ENCODE measurements around the gene IGF2.

IGF2 gene

DNA sequence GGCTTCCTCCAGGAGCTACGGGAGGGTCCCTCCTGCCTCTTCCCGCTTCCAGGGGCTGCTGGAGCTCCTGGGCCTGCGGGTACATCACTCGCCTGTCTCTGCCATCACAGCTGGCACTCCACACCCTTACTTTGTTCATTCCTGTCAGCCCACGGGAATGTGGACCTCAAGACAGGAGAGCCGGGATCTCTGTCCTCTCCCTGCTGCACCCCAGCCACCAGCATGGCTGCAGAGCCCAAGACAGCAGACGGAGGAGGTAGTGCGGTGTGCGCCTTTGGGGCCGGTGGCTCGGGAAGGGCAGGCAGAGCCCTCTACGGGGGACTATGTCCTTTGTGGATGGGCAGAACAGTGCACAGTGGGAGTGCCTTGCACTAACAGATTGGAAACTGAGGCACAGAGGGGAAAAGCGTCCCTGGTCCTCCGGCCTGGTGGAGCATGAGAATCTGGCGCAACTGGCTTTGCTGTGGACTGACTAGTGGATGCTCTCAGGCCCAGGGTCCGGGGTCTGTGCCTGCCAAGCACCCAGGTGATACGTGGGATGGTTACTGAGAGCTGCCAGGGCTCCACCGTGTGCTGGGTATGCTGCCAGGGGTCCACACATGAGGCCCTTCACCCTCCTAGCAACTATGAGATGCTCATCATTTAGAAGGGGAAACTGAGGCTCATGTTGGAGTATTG is 47.3 kb downstream of the IGF2 start:
- DNase-seq (ENCODE audit: low read depth): no peak

DNA sequence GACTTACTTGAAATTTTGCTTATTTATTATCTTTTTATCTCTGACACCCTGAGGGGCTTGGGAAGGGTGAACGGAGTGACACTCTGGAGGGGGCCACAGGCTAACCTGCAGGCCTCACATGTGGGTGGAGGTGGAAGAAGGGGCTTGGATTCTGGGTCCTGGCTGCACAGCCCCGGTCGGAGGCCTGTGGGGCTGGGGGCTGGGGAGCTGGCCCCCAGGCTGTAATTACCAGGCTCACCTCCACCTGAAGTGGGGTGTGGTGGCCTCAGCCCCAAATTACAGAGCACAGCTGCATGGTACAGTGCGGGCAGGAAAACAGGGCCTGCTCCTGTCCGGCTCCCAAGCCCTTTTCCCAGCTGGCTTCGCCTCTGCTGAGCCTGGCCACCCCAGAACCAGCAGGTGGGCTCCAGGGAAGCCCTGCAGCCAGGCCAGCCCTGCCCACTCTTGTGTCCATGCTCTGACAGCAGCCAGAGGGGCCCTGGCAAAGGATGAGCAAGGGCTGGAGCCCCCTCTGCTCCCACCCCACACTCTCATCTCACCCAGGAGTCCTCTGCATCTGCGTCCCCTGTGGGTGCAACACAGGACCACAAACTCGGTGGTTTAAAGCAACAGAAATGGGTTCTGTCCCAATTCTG is 48.0 kb downstream of the IGF2 start:
- no peak for DNase-seq (ENCODE audit: low read depth)

DNA sequence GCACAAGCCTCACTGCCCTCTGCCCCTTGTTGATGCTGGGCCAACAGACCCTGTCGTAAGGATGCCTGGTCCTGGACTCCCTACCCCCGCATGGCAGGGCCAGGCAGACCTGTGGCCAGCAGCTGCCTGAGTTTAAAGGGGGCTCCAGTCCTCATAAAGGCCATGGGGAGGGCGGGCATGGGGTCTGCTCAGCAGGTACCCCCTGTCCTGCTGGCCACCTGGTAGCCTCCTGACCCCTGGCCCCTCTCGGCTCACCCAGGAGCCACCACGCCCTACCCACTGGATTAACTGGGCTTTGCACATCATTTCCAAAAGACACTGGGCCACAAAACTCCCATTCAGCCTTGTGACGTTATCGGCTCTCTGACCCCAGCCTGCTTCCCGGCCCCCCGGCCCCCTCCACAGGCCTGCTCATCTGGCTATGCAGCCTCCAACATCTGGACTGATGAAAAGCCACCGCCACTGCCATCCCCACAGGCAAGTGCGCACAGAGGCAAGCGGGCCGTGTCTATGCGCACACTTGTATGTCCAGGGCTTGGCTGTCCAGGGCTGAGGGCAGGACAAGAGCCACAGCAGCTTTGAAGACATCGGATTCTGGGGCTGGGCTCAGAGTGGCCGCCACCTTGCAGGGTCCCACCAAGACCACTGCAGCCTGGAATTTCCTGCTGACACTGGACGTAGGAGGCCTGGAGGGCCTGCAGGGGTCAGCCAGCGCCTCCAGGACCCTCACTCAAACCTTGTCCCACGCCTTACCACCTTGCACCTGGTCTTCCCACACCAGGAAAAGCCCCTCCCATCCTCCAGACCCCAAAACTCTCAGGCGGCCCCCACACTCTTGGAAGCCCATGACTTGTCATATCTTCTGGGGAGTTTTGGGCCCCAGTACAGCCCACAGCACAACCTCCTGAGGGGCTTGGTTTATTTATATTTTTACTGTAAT is 48.7 kb downstream of the IGF2 start:
- DNase-seq (ENCODE audit: low read depth): no peak

DNA sequence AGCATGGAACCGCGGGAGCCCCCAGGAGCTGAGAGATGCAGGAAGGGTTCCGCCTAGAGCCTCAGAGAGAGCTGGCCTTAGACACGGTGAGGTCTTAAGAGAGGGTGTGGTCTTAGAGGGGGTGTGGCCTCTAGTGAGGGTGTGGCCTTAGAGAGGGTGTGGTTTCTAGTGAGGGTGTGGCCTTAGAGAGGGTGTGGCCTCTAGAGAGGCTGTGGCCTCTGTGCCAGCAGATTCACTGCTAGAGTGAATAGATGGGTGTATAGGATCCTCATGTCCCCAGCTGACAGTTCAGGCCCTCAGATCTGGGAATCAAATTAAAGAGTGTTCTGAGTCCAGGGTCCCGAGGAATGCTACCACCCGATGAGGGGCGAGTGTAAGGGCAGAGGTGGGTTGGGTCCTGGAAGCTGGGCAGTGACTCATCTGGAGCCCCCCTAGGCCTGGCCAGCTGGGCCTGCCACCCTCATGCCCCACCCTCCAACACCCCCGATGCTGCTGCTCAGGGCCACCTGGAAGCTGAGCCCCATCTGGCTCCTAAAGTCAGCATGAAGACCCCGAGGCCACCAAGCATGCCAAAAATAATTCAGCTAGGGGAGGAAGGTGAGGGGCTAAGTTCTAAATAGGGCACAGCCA is 49.5 kb downstream of the IGF2 start:
- DNase-seq (ENCODE audit: low read depth): peak; percentile 60

DNA sequence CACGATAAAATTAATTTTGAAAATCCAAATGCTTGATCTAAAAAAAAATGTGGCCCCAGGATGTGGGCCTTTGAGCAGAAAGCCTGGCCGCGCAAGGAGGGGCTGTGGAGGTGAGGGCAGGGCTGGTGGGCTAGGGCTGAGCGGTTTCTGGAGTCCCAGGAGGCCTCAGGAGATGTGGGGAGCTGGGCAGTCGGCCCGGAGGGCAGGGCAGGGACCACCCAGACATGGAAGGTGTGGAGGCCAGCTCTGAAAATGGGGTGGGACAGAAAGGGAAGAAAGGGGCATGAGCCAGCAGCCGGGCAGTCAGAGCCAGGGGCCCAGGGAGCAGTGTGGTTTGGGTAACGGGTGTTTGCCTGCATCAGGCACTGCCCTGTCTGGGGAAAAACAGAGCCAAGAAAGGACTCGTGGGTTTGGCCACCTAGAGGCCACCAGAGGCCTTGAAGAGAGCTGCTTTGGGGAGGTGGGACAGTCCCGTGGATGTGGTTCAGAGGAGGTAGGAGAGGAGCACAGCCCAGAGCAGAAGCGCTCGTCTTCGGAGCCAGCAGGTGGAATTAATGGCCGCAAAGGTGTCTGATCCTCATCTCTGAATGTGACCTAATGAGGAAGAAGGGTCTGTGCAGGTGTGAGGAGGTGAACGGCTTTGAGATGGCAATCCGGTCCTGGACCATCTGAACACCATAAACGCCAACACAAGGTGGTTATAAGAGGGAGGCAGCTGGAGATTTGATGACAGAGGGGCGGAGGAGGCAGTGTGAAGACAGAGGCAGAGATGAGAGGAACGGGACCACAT is 50.2 kb downstream of the IGF2 start:
- DNase-seq (ENCODE audit: low read depth): no peak

DNA sequence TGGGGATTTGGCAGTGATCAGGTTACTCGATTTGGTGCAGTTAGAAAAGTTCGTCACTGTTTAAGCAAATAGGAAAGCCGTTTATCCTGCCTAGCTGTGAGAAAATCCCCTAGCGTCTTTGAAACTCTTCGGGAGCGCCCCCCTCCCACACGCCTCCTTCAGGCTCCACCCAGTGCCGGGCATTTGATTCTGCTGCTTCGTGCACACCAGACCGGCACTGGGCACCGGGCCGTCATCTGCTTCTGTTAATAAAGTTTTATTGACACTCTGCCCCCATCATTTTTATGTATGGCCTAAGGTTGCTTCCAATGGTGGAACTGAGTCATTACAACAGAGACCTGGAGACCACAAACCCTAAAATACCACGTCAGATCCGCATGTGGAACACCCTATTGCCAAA is 50.9 kb downstream of the IGF2 start:
- no peak for DNase-seq (ENCODE audit: low read depth)

DNA sequence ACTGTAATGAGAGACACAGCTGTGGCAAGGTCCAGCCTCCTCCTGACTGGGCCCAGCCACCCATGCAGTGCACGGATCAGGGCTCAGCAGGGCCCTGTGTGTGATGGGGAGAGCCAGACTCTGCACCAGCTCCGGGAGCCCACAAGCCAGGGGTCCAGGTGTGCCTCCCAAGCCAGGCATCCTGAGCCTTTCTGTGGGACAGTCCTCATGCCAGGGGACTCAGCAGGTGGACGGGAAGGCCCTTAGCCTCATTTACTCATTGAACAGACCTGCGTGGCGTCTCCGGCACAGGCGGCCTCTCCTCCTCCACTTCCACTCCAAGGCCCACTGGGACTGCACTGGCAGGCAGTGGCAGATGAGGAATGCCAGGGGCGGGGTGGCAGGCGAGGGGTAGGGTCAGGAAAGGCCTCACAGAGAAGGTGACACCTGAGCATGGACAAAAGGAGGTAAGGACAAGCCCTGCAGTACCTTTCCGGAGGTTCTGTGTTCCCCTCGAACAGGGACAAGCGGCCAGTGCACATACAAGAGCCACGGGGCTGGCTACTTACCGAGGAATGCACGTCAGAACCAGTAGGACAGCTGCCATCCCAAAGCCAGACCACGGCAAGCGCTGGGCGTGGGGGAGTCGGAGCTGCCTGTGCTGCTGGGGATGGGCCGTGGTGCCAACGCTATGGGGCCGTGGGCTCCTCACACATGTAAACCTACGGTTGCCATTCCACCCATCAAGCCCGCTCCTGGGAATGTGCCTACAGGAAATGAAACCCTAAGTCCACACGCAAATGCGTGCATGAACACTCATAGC is 52.7 kb downstream of the IGF2 start:
- no peak for DNase-seq (ENCODE audit: low read depth)

DNA sequence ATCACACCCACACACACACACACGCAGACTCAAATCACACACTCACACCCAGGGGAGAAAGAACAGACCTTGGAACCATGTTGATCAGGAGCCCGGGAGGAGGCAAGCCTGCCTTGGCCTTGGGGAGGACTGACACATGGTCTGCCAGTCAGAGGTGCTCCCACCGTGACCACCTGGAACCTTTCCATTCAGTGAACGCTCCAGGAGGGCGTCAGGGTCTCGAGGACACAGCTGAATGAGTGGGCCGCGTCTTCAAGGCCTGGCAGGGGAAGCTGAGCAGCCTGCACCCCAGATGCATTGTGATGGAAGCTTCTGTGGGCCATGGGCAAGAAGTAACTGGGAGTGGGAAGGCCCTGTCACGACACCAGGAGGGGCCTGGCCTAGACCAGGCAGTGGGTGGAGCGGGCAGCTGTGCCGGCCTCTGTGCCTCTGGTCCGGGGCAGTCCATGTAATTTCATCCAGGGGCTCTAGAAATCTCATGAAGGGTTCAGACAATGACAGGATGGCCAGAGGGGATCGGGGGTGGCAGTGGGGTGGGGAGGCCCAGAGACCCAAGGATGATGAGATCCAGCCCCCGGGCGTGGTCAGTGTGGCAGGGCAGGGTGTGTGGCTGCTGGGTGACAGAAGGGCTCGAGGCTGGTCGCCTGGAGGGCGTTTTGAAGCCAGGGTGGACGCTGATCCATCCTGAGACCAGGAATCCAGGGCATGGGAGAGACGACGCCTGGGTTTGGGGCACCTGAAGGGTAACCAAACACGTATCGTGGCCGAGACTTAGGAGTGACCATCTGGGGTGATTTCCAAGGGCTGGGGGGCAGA is 53.7 kb downstream of the IGF2 start:
- DNase-seq (ENCODE audit: low read depth): no peak

DNA sequence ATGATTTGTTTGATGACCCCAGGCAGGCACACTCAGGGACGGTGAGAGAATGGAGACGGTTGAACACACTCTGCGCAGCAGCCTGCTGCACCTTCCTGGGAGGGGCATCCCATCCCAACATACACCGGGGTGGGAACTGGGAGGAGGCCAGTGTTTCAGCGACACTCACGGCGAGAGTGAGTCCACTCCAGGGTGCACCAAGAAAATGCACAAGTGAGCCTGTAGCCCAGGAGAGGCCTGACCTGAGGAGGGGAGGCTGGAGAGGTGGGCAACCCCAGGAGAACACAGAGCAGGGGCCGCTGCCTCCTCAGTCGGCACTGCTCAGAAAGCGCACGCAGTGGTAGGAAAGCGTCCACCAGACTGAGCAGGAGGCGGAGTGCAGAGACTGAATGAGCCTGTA is 54.5 kb downstream of the IGF2 start:
- no peak for DNase-seq (ENCODE audit: low read depth)
